Ovary (tissue), 3 donors: ENCODE results near the gene EGLN2.

Experiments used
- EP300 ChIP-seq: sonication (generic); formaldehyde crosslinking; IDR thresholded peaks from one replicate; pipeline ENCODE4 v1.6.1; 2017; ENCODE audit warnings: antibody characterized with exemption
- POLR2A ChIP-seq: fragments of 450-650 bp; IDR thresholded peaks from one replicate; pipeline ENCODE4 v1.6.1; 2017; ENCODE audit warnings: antibody characterized with exemption, mild to moderate bottlenecking, moderate library complexity
- TF ChIP-seq, protein P1 (sequence below), 3 donors: fragments of 450-650 bp in 2 of 3; fragments of 200-600 bp in 1 of 3; IDR thresholded peaks; one replicate each; pipeline versions ENCODE4 v1.5.1 to v1.8.0; 2016 to 2022; ENCODE audit warnings: antibody characterized with exemption in 3 of 3, mild to moderate bottlenecking in 1 of 3
- donor health status: DM: no; HTN: no; CAD: no.

DNA sequence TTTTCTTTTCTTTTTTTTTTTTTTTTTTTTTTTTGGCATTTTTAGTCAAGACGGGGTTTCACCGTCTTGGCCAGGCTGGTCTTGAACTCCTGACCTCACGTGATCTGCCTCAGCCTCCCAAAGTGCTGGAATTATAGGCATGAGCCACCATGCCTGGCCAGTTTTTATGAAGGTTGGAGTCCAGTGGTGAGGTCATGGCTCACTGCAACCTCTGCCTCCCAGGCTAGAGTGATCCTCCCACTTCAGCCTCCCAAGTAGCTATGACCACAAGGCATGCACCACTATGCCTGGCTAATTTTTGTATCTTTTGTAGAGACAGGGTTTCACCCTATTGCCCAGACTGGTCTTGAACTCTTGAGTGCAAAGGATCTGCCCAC is 43.8 kb upstream of the EGLN2 start:
- TF ChIP-seq, protein P1, sequence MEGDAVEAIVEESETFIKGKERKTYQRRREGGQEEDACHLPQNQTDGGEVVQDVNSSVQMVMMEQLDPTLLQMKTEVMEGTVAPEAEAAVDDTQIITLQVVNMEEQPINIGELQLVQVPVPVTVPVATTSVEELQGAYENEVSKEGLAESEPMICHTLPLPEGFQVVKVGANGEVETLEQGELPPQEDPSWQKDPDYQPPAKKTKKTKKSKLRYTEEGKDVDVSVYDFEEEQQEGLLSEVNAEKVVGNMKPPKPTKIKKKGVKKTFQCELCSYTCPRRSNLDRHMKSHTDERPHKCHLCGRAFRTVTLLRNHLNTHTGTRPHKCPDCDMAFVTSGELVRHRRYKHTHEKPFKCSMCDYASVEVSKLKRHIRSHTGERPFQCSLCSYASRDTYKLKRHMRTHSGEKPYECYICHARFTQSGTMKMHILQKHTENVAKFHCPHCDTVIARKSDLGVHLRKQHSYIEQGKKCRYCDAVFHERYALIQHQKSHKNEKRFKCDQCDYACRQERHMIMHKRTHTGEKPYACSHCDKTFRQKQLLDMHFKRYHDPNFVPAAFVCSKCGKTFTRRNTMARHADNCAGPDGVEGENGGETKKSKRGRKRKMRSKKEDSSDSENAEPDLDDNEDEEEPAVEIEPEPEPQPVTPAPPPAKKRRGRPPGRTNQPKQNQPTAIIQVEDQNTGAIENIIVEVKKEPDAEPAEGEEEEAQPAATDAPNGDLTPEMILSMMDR (IDR thresholded peaks at IDR 0.05) = no peak
- no peak for TF ChIP-seq POLR2A
- TF ChIP-seq EP300 = no peak
